ENCODE measurements around the gene EIPR1. TPM values are rescaled to one million over a fixed set of nuclear protein-coding genes. Genes with fewer than 3 reads are reported as not detected.

The EIPR1 gene
- total and polyA plus RNA-seq, 10 of the 15 experiments (the other 5 are each of a cell fraction or from before 2014, with no cell fraction given): 23.6 to 61.2 (median 42.2) TPM

GRCh38 chr2:3403587-3404334 lies 26.1 kb upstream of the EIPR1 start (continued):
- TF ChIP-seq ZBTB11 (CRISPR knock-in tag; IDR thresholded peaks at IDR 0.05) (no peak), ESRRA (IDR thresholded peaks at IDR 0.05; ENCODE audit: low read length) (no peak), BMI1 (IDR thresholded peaks at IDR 0.05; ENCODE audit: borderline replicate concordance) (peak; percentile 15; the same call in 1 of the 2 replicates), PRDM15 (CRISPR knock-in tag; IDR thresholded peaks at IDR 0.05) (no peak), BHLHE40 (IDR thresholded peaks at IDR 0.05; ENCODE audit: borderline replicate concordance in 1 of 2, low read depth in 2 of 2, low read length in 1 of 2) (peak; percentile 31 to 49; a peak in 1 of 4 replicates), CHD4 (IDR thresholded peaks at IDR 0.05) (no peak), FOXM1 (IDR thresholded peaks at IDR 0.05; ENCODE audit: low read depth, low read length) (0 out of 2 replicates have a peak, but pooled peaks have one; percentile 28)
